ENCODE data around the gene PIGU.

PIGU gene

DNA sequence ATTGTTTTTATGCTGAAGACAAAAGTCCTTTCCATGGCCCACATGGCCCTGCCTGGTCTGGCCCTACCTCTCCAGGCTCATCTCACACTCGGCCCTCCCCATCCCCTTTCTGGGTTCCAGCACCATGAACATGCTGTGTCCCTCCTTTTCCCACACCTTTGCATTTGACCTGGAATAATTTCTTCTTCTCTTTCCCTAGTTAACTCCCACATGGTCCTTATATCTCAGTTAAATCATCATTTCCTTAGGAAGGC is 38.9 kb downstream of the PIGU start:
- TF ChIP-seq, protein P1, sequence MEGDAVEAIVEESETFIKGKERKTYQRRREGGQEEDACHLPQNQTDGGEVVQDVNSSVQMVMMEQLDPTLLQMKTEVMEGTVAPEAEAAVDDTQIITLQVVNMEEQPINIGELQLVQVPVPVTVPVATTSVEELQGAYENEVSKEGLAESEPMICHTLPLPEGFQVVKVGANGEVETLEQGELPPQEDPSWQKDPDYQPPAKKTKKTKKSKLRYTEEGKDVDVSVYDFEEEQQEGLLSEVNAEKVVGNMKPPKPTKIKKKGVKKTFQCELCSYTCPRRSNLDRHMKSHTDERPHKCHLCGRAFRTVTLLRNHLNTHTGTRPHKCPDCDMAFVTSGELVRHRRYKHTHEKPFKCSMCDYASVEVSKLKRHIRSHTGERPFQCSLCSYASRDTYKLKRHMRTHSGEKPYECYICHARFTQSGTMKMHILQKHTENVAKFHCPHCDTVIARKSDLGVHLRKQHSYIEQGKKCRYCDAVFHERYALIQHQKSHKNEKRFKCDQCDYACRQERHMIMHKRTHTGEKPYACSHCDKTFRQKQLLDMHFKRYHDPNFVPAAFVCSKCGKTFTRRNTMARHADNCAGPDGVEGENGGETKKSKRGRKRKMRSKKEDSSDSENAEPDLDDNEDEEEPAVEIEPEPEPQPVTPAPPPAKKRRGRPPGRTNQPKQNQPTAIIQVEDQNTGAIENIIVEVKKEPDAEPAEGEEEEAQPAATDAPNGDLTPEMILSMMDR (IDR thresholded peaks at IDR 0.05; ENCODE audit: low read length, missing control alignments) = no peak
- no peak for DNase-seq (ENCODE audit: low read depth)
- no peak overlapping the region for H3K4me3 ChIP-seq (replicated peaks; ENCODE audit: low read depth, low read length)

DNA sequence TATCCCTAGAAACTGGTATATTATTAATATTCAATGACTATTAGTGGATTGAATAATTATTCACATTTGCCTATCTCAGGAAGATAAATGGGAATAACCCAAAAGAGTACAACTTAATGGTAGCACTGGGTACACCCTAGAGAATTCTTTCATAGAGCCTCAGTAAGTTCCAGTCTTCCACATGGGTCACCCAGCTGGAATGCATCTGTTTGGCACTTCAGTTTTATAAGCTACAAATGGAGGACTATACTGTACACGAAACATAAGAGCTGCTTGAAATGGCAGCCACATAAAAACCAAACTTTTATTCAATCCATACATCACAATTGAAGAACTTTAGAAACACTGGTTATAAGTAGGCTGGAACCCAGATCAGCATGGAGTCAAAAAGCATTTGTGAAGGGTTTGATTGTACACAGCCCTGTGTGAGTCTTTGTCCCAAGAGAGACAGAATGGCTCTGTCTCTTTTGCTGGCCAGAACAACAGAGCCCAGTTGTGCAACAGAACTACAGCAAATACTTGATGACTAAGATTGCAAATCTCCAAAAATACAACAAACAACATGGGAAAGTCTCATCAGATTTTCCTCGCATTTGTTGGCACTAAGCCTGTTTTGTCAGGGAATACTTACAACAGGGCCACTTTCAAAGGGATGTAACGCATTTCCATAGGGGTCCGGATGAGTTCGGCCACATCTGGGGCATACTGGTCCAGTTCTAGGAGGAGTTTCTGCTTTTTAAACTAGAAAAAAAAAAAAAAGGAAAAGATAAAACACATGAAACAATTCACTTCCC is 39.5 kb downstream of the PIGU start:
- TF ChIP-seq, protein P1 (IDR thresholded peaks at IDR 0.05; ENCODE audit: low read length, missing control alignments) = no peak
- H3K4me3 ChIP-seq (replicated peaks; ENCODE audit: low read depth, low read length) = no peak overlapping the region
- DNase-seq (ENCODE audit: low read depth) = peak; percentile 91

DNA sequence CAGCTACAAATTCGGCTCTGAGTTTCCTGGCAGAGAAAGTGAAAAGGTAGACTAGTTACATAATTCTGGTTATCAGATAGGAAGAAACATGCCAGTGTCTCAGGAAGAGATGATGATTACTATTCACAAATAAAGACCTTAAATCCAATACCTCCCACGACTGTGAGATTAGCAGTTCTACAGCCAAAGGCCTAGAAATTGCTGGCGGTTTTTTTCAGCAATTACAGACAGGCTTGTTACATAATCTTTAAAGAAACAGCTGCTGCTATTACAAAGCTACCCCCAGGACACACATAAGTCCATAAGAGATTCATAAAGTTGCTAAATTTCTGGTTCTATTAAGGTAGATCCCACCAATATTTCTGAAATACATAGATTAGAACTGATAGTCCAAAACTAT is 40.2 kb downstream of the PIGU start:
- peak; percentile 35 for DNase-seq (ENCODE audit: low read depth)

DNA sequence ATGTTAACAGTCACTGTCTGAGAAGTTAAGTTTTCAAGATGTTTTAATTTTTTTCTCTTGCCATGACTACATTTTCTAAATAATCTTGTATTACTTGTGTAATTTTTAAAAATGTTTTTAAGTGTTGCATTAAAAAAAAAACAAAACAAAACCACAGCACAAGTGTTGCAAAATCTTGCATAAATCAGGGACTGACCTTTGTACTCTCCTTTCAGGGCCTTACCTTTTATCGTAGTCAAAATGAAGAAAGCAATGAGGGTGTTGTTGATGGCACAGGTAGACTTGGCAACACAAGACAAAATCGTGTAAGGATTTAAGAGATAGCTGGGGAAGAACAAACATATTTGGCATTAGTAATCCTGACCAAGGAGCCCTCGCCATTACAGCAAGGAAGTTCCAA is 42.5 kb downstream of the PIGU start:
- DNase-seq (ENCODE audit: low read depth) = no peak
- H3K4me3 ChIP-seq (replicated peaks; ENCODE audit: low read depth, low read length) = no peak overlapping the region
- TF ChIP-seq, protein P1 (IDR thresholded peaks at IDR 0.05; ENCODE audit: low read length, missing control alignments) = no peak

More for the DNA sequence above, 40.2 kb downstream of the PIGU start:
- TF ChIP-seq, protein P1 (IDR thresholded peaks at IDR 0.05; ENCODE audit: low read length, missing control alignments) = no peak
- H3K4me3 ChIP-seq (replicated peaks; ENCODE audit: low read depth, low read length) = no peak overlapping the region

DNA sequence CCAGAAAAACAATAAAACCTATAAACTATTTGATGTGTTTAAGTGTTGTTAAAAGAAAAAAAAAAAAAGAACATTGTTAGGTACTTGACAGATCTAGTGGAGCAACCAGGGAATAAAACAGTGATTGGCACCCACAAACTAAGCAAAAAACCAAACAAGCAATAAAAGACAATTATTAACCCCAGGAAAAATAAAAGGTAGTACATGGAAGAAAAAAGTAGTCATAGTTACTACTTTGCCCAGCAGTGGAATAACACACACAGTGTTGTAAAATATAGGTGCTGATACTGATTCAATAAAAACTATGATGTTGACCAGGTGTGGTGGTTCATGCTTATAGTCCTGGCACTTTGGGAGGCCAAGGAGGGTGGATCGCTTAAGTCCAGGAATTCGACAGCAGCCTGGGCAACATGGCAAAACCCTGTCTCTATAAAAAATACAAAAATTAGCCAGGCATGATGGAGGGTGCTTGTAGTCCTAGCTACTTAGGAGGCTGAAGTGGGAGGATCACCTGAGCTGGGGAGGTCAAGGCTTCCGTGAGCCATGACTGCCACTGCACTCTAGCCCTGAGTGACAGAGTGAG is 43.9 kb downstream of the PIGU start:
- TF ChIP-seq, protein P1 (IDR thresholded peaks at IDR 0.05; ENCODE audit: low read length, missing control alignments) = no peak
- H3K4me3 ChIP-seq (replicated peaks; ENCODE audit: low read depth, low read length) = no peak overlapping the region
- no peak for DNase-seq (ENCODE audit: low read depth)

DNA sequence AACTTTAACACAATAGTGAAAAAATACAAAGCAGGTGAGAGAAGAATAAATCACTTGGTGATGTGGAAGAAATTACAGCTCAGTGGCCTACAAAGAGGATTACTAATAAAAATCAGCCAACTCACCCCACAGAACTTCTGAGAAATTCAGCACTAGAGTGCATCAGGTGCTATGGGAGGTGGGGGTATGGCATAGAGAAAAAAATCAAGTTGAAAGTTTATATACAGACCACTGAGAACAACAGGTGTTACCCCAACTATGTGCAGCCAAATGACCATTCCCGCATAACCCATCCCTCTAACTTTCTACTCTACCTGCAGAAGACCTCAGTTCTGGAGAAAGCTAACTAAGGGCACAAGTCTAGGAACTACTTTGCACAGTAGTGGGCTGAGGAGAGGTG is 47.0 kb downstream of the PIGU start:
- no peak for DNase-seq (ENCODE audit: low read depth)
- no peak overlapping the region for H3K4me3 ChIP-seq (replicated peaks; ENCODE audit: low read depth, low read length)
- TF ChIP-seq, protein P1 (IDR thresholded peaks at IDR 0.05; ENCODE audit: low read length, missing control alignments) = no peak

DNA sequence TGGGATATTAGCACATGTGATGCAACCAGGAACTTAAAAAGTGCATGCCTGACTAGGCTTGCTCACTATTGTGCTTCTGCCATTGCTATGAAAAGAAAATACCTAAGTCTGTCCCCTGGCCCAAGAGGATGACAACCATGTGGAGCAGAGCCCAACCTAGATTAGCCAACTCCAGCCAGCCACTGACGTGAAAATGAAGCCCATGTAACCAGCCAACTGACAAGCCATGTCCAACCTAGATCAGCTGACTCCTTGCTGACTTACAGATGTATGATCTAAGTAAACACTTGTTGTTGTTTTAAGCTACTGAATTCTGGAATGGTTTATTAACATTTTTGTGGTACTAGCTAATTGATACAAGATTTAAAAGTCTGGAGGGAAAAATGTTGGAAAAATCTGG is 47.5 kb downstream of the PIGU start:
- no peak for DNase-seq (ENCODE audit: low read depth)
- TF ChIP-seq, protein P1 (IDR thresholded peaks at IDR 0.05; ENCODE audit: low read length, missing control alignments) = no peak
- H3K4me3 ChIP-seq (replicated peaks; ENCODE audit: low read depth, low read length) = no peak overlapping the region
